Lower lobe of right lung (tissue), 2 donors: ENCODE results near the gene VIPR1. TPM values are rescaled to one million over a fixed set of nuclear protein-coding genes. Genes with fewer than 3 reads are reported as not detected.
"Not testable (repeated sequence)": the region's sequence is repeated elsewhere in the genome, so short reads cannot be mapped to it uniquely, and the experiment has no call there.

ENCODE experiments used
- ATAC-seq, 2 donors: fragments of 200-7000 bp; cut with Tn5 transposase; one replicate each; pipeline ENCODE4 v1.9.1; 2020 to 2022; ENCODE audit warnings: mild to moderate bottlenecking in 2 of 2, moderate library complexity in 2 of 2
- DNase-seq: peaks from one replicate; pipeline ENCODE4 v3.0.0-alpha.2; 2020
- H3K27ac ChIP-seq: fragments of 200-600 bp; one replicate; pipeline ENCODE4 v1.8.0; 2022
- H3K27me3 ChIP-seq: fragments of 200-600 bp; one replicate; pipeline ENCODE4 v1.8.0; 2022; ENCODE audit warnings: low read depth
- H3K36me3 ChIP-seq: fragments of 200-600 bp; one replicate; pipeline ENCODE4 v1.8.0; 2022; ENCODE audit warnings: mild to moderate bottlenecking
- H3K4me1 ChIP-seq: fragments of 200-600 bp; one replicate; pipeline ENCODE4 v1.8.0; 2022
- H3K4me3 ChIP-seq: fragments of 200-600 bp; one replicate; pipeline ENCODE4 v1.8.0; 2022; ENCODE audit warnings: mild to moderate bottlenecking
- H3K9me3 ChIP-seq: fragments of 200-600 bp; one replicate; pipeline ENCODE4 v1.8.0; 2022
- intact Hi-C: fragments of 100-400 bp; cut with DNase I; formaldehyde crosslinking; loops from one replicate; pipeline ENCODE4 v1.11.0; 2022
- total RNA-seq: library from RNA; stranded (reverse); fragmentation: NEBNext Ultra II Directional; extraction: Animal tissue kit (Norgen Biotek cat#: 25700); gene quantifications from one replicate; pipeline ENCODE4 v1.2.1, GENCODE V29; 2021
- TF ChIP-seq, protein P1 (sequence below): fragments of 200-600 bp; IDR thresholded peaks from one replicate; pipeline ENCODE4 v1.8.0; 2022; ENCODE audit warnings: antibody characterized with exemption, mild to moderate bottlenecking
- donor health status: DM: no; HTN: yes; CAD: no; lungs with severe emphysema.

The VIPR1 gene
- total RNA-seq, 1 donor from 2014 or later, result 212 TPM

DNA sequence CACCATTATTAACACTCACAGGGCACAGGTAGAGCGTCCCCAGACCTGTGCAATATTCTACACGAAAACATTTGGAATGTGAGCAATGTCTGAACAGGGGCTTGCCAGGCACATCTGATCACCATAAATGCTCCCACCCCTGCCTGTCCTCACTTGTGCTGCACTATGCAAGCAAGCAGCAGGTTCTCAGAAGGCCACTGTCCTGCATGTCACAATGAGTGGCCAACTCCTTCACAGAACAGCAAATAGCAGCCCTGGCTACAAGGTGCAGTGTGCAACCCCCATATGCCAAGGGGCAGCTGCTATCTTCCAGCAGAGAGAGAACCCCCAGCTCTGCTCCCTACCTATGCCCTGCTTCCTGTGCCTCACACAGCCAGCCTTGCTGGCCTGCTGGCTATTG, 46.7 kb downstream of the VIPR1 start:
- Histone ChIP-seq H3K27me3 (no peaks in the 10 kb centered on the region), H3K4me3 (no peak overlapping the region), H3K9me3 (no peaks in the 10 kb centered on the region), H3K4me1 (peaks cover 40% of the 10 kb centered on the region), H3K27ac (no peak overlapping the region), H3K36me3 (peaks cover 54% of the 10 kb centered on the region)
- TF ChIP-seq, protein P1, sequence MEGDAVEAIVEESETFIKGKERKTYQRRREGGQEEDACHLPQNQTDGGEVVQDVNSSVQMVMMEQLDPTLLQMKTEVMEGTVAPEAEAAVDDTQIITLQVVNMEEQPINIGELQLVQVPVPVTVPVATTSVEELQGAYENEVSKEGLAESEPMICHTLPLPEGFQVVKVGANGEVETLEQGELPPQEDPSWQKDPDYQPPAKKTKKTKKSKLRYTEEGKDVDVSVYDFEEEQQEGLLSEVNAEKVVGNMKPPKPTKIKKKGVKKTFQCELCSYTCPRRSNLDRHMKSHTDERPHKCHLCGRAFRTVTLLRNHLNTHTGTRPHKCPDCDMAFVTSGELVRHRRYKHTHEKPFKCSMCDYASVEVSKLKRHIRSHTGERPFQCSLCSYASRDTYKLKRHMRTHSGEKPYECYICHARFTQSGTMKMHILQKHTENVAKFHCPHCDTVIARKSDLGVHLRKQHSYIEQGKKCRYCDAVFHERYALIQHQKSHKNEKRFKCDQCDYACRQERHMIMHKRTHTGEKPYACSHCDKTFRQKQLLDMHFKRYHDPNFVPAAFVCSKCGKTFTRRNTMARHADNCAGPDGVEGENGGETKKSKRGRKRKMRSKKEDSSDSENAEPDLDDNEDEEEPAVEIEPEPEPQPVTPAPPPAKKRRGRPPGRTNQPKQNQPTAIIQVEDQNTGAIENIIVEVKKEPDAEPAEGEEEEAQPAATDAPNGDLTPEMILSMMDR, result no peak
- intact Hi-C loops, result no loop called here
- no peak for ATAC-seq
- no peak for DNase-seq

DNA sequence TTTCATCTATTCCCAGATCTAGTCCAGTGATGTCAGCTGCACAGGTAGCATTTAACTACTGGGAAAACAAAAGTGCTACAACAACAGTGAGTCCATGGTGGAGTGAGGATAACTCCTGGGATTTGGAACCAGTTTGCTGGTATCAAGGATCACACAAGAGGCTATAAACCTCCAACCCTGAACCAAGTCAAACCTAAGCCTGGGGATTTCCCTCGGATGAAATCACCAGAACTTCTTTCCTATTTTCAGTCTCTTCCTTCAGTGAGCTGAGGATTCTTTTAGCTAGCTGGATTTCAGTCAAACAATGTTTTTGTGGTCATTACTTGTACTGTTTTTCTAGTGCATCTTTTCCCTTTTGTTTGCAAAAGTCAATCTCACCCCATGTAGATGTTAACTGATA, 47.8 kb downstream of the VIPR1 start:
- Histone ChIP-seq H3K9me3 (no peaks in the 10 kb centered on the region), H3K4me3 (no peak overlapping the region), H3K27me3 (no peaks in the 10 kb centered on the region), H3K27ac (no peak overlapping the region), H3K4me1 (peaks cover 30% of the 10 kb centered on the region), H3K36me3 (peaks cover 65% of the 10 kb centered on the region)
- TF ChIP-seq, protein P1, result no peak
- intact Hi-C loops, result no loop called here
- no peak for ATAC-seq
- DNase-seq, result no peak

DNA sequence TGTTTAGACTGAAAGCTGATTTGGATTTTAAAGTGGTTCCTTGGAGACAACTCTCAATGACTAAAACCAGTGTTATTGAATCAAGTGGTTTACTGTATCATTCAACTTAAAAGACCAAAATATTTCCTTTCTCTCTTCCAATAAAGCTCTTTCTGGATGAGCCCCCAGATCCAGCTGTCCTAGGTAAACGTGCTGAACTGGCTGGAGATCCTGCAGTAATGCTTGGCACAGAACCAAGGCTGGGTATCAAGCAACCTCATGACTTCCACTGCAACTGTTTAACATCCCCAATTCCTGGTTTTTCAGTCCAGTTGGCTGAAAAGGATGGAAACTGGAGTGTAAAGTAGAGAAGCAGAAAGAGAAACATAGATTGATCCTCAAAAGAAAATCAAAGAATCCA, 50.4 kb downstream of the VIPR1 start:
- TF ChIP-seq, protein P1, result no peak
- H3K27me3 ChIP-seq, result no peaks in the 10 kb centered on the region
- H3K36me3 ChIP-seq, result peaks cover 91% of the 10 kb centered on the region
- DNase-seq (no peak), ATAC-seq (no peak)
- intact Hi-C loops, result no loop called here
- no peak overlapping the region for H3K4me3 ChIP-seq
- H3K27ac ChIP-seq, result no peak overlapping the region
- no peaks in the 10 kb centered on the region for H3K9me3 ChIP-seq
- peaks cover 27% of the 10 kb centered on the region for H3K4me1 ChIP-seq

DNA sequence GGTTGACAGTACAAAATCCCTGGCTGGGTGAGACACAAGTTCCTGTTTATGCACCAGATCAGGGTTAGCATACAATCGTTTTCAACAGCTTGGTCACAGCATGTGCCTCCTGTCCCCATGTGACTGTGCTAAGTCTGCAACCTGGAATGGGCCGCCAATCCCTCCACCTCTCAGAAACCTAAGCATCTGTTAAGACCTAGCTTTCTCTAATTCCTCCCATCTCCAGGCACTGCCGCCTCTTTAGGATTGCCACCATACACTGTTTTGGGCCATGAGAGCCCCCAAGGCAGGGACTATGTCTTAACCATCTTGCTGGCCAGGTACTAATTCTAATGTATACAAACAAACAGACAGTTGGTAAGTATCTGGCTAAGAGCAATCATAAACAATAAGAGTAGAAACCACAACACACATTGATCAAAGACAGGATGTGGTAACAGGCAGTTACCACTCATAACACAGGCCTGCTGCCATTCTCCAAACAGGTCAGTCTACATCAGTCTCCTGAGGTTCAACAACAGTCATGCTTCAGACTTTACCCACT, 53.7 kb downstream of the VIPR1 start:
- TF ChIP-seq, protein P1, result no peak
- H3K27ac ChIP-seq, result peak overlapping the region; percentile 48
- intact Hi-C loops, result no loop called here
- ATAC-seq (peak; percentile 42 to 54), DNase-seq (no peak)
- no peak overlapping the region for H3K4me3 ChIP-seq
- peaks cover 97% of the 10 kb centered on the region for H3K36me3 ChIP-seq
- no peaks in the 10 kb centered on the region for H3K9me3 ChIP-seq
- H3K4me1 ChIP-seq, result peaks cover 24% of the 10 kb centered on the region
- H3K27me3 ChIP-seq, result no peaks in the 10 kb centered on the region

DNA sequence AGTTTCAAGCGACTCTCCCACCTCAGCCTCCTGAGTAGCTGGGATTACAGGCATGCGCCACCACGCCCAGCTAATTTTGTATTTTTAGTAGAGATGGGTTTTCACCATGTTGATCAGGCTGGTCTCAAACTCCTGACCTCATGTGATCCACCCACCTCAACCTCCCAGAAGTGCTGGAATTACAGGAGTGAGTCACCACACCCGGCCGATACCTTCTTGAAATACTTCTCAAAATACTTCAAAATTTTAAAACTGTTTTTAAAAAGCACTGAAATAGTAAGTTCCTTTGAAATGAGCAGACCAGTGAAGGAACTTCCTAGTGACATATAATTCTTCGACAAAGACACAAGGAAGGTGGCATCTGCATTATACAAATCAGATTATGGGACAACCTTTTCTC, 54.4 kb downstream of the VIPR1 start:
- H3K9me3 ChIP-seq, DNase-seq, ATAC-seq, H3K27me3 ChIP-seq, H3K4me3 ChIP-seq, intact Hi-C loops: not testable (repeated sequence)
- peaks cover 24% of the 10 kb centered on the region for H3K4me1 ChIP-seq
- peak overlapping the region; percentile 48 for H3K27ac ChIP-seq
- H3K36me3 ChIP-seq, result peaks cover 97% of the 10 kb centered on the region

DNA sequence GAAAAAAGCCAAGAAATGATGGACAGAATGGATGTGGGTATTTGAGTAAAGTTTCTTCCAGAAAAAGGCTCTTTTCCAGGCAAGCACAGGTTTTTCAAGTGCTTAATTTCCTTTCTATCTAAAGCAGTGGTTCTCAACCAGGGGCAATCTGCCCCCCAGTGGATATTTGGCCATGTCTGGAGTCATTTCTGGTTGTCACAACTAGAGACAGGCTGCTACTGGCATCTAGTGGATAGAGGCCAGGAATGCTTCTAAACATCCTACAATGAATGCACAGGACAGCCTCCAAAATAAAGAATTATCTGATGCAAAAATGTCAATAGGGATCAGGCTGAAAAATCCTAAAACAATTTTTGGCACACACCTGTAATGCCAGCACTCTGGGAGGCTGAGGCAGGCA, 55.4 kb downstream of the VIPR1 start:
- TF ChIP-seq, protein P1, result peak; percentile 52
- no peaks in the 10 kb centered on the region for H3K9me3 ChIP-seq
- intact Hi-C loops, result no loop called here
- no peak overlapping the region for H3K27ac ChIP-seq
- H3K4me1 ChIP-seq, result peaks cover 24% of the 10 kb centered on the region
- DNase-seq, result no peak
- H3K4me3 ChIP-seq, result no peak overlapping the region
- H3K36me3 ChIP-seq, result peaks cover 97% of the 10 kb centered on the region
- ATAC-seq, result no peak
- H3K27me3 ChIP-seq, result no peaks in the 10 kb centered on the region
